ENCODE results near the gene RABAC1.

The RABAC1 gene

GRCh38 chr19:41947091-41947490, 12.0 kb downstream of the RABAC1 start:
- Histone ChIP-seq H4K20me1 (ENCODE audit: insufficient read depth, low read length) (no peaks in the 10 kb centered on the region), H3K4me1 (ENCODE audit: low read length) (peaks cover 20% of the 10 kb centered on the region), H3K9ac (ENCODE audit: low read length) (no peak overlapping the region), H3K27me3 (replicated peaks; ENCODE audit: insufficient read depth, low read length) (no peaks in the 10 kb centered on the region), H3K9me3 (replicated peaks; ENCODE audit: insufficient read depth, low read length) (no peaks in the 10 kb centered on the region), H3K4me2 (ENCODE audit: low read depth, low read length) (no peak overlapping the region), H2AFZ (ENCODE audit: low read length) (no peak overlapping the region), H3K4me3 (ENCODE audit: low read length) (no peak overlapping the region), H3K27ac (ENCODE audit: low read length) (no peak overlapping the region), H3K36me3 (replicated peaks; ENCODE audit: insufficient read depth, low read length) (no peaks in the 10 kb centered on the region), H3K9me2 (replicated peaks; ENCODE audit: insufficient read depth, low read length) (no peaks in the 10 kb centered on the region), H3K79me2 (ENCODE audit: low read length) (no peaks in the 10 kb centered on the region), H3F3A (ENCODE audit: insufficient read depth, low read length) (peaks cover 4% of the 10 kb centered on the region; the same call in 1 of the 2 replicates)
- TF ChIP-seq CTCF (IDR thresholded peaks at IDR 0.05; ENCODE audit: low read length) (no peak), EZH2 (optimal IDR thresholded peaks at IDR 0.05; ENCODE audit: low read depth, low read length) (no peak), EZH2phosphoT487 (IDR thresholded peaks at IDR 0.05; ENCODE audit: low read length) (no peak)
- no peak for DNase-seq

GRCh38 chr19:41945135-41945766, 13.9 kb downstream of the RABAC1 start:
- TF ChIP-seq CTCF (IDR thresholded peaks at IDR 0.05; ENCODE audit: low read length) (no peak), EZH2 (optimal IDR thresholded peaks at IDR 0.05; ENCODE audit: low read depth, low read length) (no peak), EZH2phosphoT487 (IDR thresholded peaks at IDR 0.05; ENCODE audit: low read length) (no peak)
- Histone ChIP-seq H3K79me2 (ENCODE audit: low read length) (no peaks in the 10 kb centered on the region), H3K9ac (ENCODE audit: low read length) (peak overlapping the region; percentile 59), H3K9me3 (replicated peaks; ENCODE audit: insufficient read depth, low read length) (no peaks in the 10 kb centered on the region), H3K4me1 (ENCODE audit: low read length) (peaks cover 20% of the 10 kb centered on the region), H3K9me2 (replicated peaks; ENCODE audit: insufficient read depth, low read length) (no peaks in the 10 kb centered on the region), H3F3A (ENCODE audit: insufficient read depth, low read length) (peaks cover 4% of the 10 kb centered on the region; the same call in 1 of the 2 replicates), H3K27ac (ENCODE audit: low read length) (peak overlapping the region; percentile 95), H3K27me3 (replicated peaks; ENCODE audit: insufficient read depth, low read length) (peaks cover 4% of the 10 kb centered on the region; the same call in 1 of the 2 replicates), H3K36me3 (replicated peaks; ENCODE audit: insufficient read depth, low read length) (no peaks in the 10 kb centered on the region), H3K4me3 (ENCODE audit: low read length) (0 out of 2 replicates have a peak overlapping the region, but pooled peaks have one; percentile 19), H3K4me2 (ENCODE audit: low read depth, low read length) (peak overlapping the region; percentile 78), H4K20me1 (ENCODE audit: insufficient read depth, low read length) (no peaks in the 10 kb centered on the region), H2AFZ (ENCODE audit: low read length) (peak overlapping the region; percentile 69)
- peak; percentile 93 for DNase-seq

GRCh38 chr19:41944336-41944735, 14.8 kb downstream of the RABAC1 start:
- H3K79me2 ChIP-seq (ENCODE audit: low read length), result no peaks in the 10 kb centered on the region
- peak overlapping the region; percentile 78 for H3K4me2 ChIP-seq (ENCODE audit: low read depth, low read length)
- no peaks in the 10 kb centered on the region for H3K9me3 ChIP-seq (replicated peaks; ENCODE audit: insufficient read depth, low read length)
- no peaks in the 10 kb centered on the region for H3K36me3 ChIP-seq (replicated peaks; ENCODE audit: insufficient read depth, low read length)
- peak overlapping the region; percentile 95 for H3K27ac ChIP-seq (ENCODE audit: low read length)
- no peak for TF ChIP-seq EZH2 (optimal IDR thresholded peaks at IDR 0.05; ENCODE audit: low read depth, low read length)
- no peak for TF ChIP-seq EZH2phosphoT487 (IDR thresholded peaks at IDR 0.05; ENCODE audit: low read length)
- no peak for TF ChIP-seq CTCF (IDR thresholded peaks at IDR 0.05; ENCODE audit: low read length)
- H3F3A ChIP-seq (ENCODE audit: insufficient read depth, low read length), result peaks cover 4% of the 10 kb centered on the region; the same call in 1 of the 2 replicates
- peaks cover 20% of the 10 kb centered on the region for H3K4me1 ChIP-seq (ENCODE audit: low read length)
- no peaks in the 10 kb centered on the region for H4K20me1 ChIP-seq (ENCODE audit: insufficient read depth, low read length)
- H3K4me3 ChIP-seq (ENCODE audit: low read length), result no peak overlapping the region
- DNase-seq, result peak; percentile 28
- peaks cover 4% of the 10 kb centered on the region for H3K27me3 ChIP-seq (replicated peaks; ENCODE audit: insufficient read depth, low read length)
- no peaks in the 10 kb centered on the region for H3K9me2 ChIP-seq (replicated peaks; ENCODE audit: insufficient read depth, low read length)
- peak overlapping the region; percentile 59 for H3K9ac ChIP-seq (ENCODE audit: low read length)
- H2AFZ ChIP-seq (ENCODE audit: low read length), result no peak overlapping the region

Data from MM.1S (cell line).